Mesothelial cell of epicardium (in vitro differentiated cells): ENCODE measurements around the gene FOXD4. TPM values are rescaled to one million over a fixed set of nuclear protein-coding genes. Genes with fewer than 3 reads are reported as not detected.
"Not testable (repeated sequence)": the region's sequence is repeated elsewhere in the genome, so short reads cannot be mapped to it uniquely, and the experiment has no call there.

Source experiments
- DNase-seq, 2 experiments: peaks; one replicate each; pipeline ENCODE4 v3.0.0; 2021; ENCODE audit warnings: low spot score in 2 of 2; ENCODE audit not compliant: unreplicated experiment in 2 of 2
- H3K27ac Mint-ChIP-seq: 2 replicates; pipeline ENCODE4 v1.8.0; 2021; ENCODE audit warnings: mixed read lengths
- H3K27me3 Mint-ChIP-seq: 2 replicates; pipeline ENCODE4 v1.8.0; 2021; ENCODE audit warnings: low read depth, mixed read lengths
- H3K36me3 Mint-ChIP-seq: 2 replicates; pipeline ENCODE4 v1.8.0; 2021; ENCODE audit warnings: mixed read lengths
- H3K4me1 Mint-ChIP-seq: 2 replicates; pipeline ENCODE4 v1.8.0; 2021; ENCODE audit warnings: mixed read lengths
- H3K4me3 Mint-ChIP-seq: 2 replicates; pipeline ENCODE4 v1.8.0; 2021; ENCODE audit warnings: mild to moderate bottlenecking, moderate library complexity, mixed read lengths
- H3K9me3 Mint-ChIP-seq: 2 replicates; pipeline ENCODE4 v1.8.0; 2021; ENCODE audit warnings: mixed read lengths
- total RNA-seq: library from RNA; stranded (reverse); gene quantifications from 3 replicates; pipeline ENCODE4 v1.2.1, GENCODE V29; 2021

Gene FOXD4
- total RNA-seq = 0.35 to 0.67 TPM (median 0.38 TPM) in 3 replicates

- DNase-seq, H3K36me3 Mint-ChIP-seq, H3K27ac Mint-ChIP-seq, H3K9me3 Mint-ChIP-seq: not testable (repeated sequence)
- H3K4me1 Mint-ChIP-seq = peaks cover 13% of the 10 kb centered on the region
- H3K27me3 Mint-ChIP-seq = peaks cover 52% of the 10 kb centered on the region
- peak within 1 kb of the TSS; percentile 54 for H3K4me3 Mint-ChIP-seq
Observed at GRCh38 chr9:117995-118467, at the start of gene FOXD4. TSS of gene FOXD4 (minus strand) at chr9:118417. CDS start at chr9:118119, 298 bp downstream.

- H3K27ac Mint-ChIP-seq, H3K36me3 Mint-ChIP-seq, H3K4me1 Mint-ChIP-seq, DNase-seq, H3K27me3 Mint-ChIP-seq, H3K9me3 Mint-ChIP-seq, H3K4me3 Mint-ChIP-seq: not testable (repeated sequence)
Observed at GRCh38 chr9:159871-160270, 41.7 kb upstream of the FOXD4 start.

GRCh38 chr9:151173-151572 is 33.0 kb upstream of the FOXD4 start:
- H3K4me1 Mint-ChIP-seq, H3K9me3 Mint-ChIP-seq, DNase-seq, H3K27ac Mint-ChIP-seq, H3K4me3 Mint-ChIP-seq, H3K36me3 Mint-ChIP-seq, H3K27me3 Mint-ChIP-seq: not testable (repeated sequence)

GRCh38 chr9:139880-140279 is 21.7 kb upstream of the FOXD4 start:
- not testable (repeated sequence) for DNase-seq, H3K9me3 Mint-ChIP-seq, H3K36me3 Mint-ChIP-seq, H3K27me3 Mint-ChIP-seq, H3K4me1 Mint-ChIP-seq, H3K27ac Mint-ChIP-seq, H3K4me3 Mint-ChIP-seq

- not testable (repeated sequence) for H3K36me3 Mint-ChIP-seq, H3K27ac Mint-ChIP-seq, H3K9me3 Mint-ChIP-seq, DNase-seq
- peaks cover 13% of the 10 kb centered on the region for H3K4me1 Mint-ChIP-seq
- H3K4me3 Mint-ChIP-seq = peak overlapping the region; percentile 43
- peaks cover 59% of the 10 kb centered on the region for H3K27me3 Mint-ChIP-seq
Observed at GRCh38 chr9:117144-117994, 848 bp downstream of the FOXD4 start.

GRCh38 chr9:116239-117077 is 1.8 kb downstream of the FOXD4 start:
- peaks cover 67% of the 10 kb centered on the region for H3K27me3 Mint-ChIP-seq
- DNase-seq = not testable (repeated sequence)

GRCh38 chr9:115118-115451 is 3.1 kb downstream of the FOXD4 start:
- not testable (repeated sequence) for H3K36me3 Mint-ChIP-seq

More at GRCh38 chr9:116239-117077, 1.8 kb downstream of the FOXD4 start:
- H3K9me3 Mint-ChIP-seq, H3K27ac Mint-ChIP-seq, H3K4me3 Mint-ChIP-seq, H3K36me3 Mint-ChIP-seq: not testable (repeated sequence)
- peaks cover 13% of the 10 kb centered on the region for H3K4me1 Mint-ChIP-seq

GRCh38 chr9:114267-115117 is 3.7 kb downstream of the FOXD4 start:
- not testable (repeated sequence) for H3K36me3 Mint-ChIP-seq, H3K27ac Mint-ChIP-seq, H3K9me3 Mint-ChIP-seq
- DNase-seq = peak in 1 of 2 experiments; percentile 46
- Mint-ChIP-seq H3K4me3 (peak overlapping the region; percentile 58), H3K4me1 (peaks cover 13% of the 10 kb centered on the region), H3K27me3 (peaks cover 73% of the 10 kb centered on the region)

More at GRCh38 chr9:115118-115451, 3.1 kb downstream of the FOXD4 start:
- peaks cover 68% of the 10 kb centered on the region for H3K27me3 Mint-ChIP-seq
- H3K9me3 Mint-ChIP-seq, H3K27ac Mint-ChIP-seq, DNase-seq: not testable (repeated sequence)
- peaks cover 13% of the 10 kb centered on the region for H3K4me1 Mint-ChIP-seq
- H3K4me3 Mint-ChIP-seq = peak overlapping the region; percentile 23

GRCh38 chr9:113468-114266 is 4.5 kb downstream of the FOXD4 start:
- H3K4me3 Mint-ChIP-seq = peak overlapping the region; percentile 58
- peaks cover 13% of the 10 kb centered on the region for H3K4me1 Mint-ChIP-seq
- not testable (repeated sequence) for H3K36me3 Mint-ChIP-seq, H3K9me3 Mint-ChIP-seq, H3K27ac Mint-ChIP-seq
- DNase-seq = peak in 1 of 2 experiments; percentile 67
- H3K27me3 Mint-ChIP-seq = peaks cover 79% of the 10 kb centered on the region

GRCh38 chr9:112589-113467 is 5.4 kb downstream of the FOXD4 start:
- H3K27ac Mint-ChIP-seq, H3K36me3 Mint-ChIP-seq, H3K4me1 Mint-ChIP-seq, H3K9me3 Mint-ChIP-seq: not testable (repeated sequence)
- Mint-ChIP-seq H3K27me3 (peaks cover 79% of the 10 kb centered on the region), H3K4me3 (peak overlapping the region; percentile 15)
- DNase-seq = peak in 1 of 2 experiments; percentile 49

GRCh38 chr9:110672-111071 is 7.5 kb downstream of the FOXD4 start:
- H3K4me1 Mint-ChIP-seq, H3K36me3 Mint-ChIP-seq, H3K27ac Mint-ChIP-seq, H3K9me3 Mint-ChIP-seq, H3K4me3 Mint-ChIP-seq, DNase-seq: not testable (repeated sequence)
- peaks cover 76% of the 10 kb centered on the region for H3K27me3 Mint-ChIP-seq

- DNase-seq, H3K27ac Mint-ChIP-seq, H3K36me3 Mint-ChIP-seq, H3K4me1 Mint-ChIP-seq, H3K9me3 Mint-ChIP-seq, H3K4me3 Mint-ChIP-seq: not testable (repeated sequence)
- H3K27me3 Mint-ChIP-seq = peaks cover 70% of the 10 kb centered on the region
Observed at GRCh38 chr9:109540-109939, 8.7 kb downstream of the FOXD4 start.
